Measurements from ENCODE around the gene ADGRF4. TPM values are rescaled to one million over a fixed set of nuclear protein-coding genes. Genes with fewer than 3 reads are reported as not detected.

ADGRF4 gene
- polyA plus RNA-seq, 1 experiment: 0.04 TPM

DNA sequence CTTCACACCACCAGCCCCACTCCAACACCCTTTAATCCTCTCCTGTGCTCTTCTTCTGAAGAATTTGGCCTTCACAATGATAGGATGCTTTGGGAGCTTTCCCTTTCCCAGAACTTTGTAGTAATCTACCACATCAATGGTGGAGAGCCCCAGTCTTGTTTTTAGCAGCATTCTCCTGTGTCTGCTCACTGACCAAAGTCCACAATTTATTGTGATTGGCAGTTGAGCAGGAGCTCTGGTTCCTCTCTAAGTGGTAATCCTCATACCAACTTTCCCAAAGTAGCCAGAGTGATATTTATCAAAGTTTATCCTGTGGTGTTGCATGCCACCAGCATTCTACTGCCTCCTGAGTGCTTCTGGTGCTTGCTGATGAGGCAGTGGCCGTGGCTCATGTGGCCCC is 54.4 kb downstream of the ADGRF4 start:
- TF ChIP-seq, protein P1, sequence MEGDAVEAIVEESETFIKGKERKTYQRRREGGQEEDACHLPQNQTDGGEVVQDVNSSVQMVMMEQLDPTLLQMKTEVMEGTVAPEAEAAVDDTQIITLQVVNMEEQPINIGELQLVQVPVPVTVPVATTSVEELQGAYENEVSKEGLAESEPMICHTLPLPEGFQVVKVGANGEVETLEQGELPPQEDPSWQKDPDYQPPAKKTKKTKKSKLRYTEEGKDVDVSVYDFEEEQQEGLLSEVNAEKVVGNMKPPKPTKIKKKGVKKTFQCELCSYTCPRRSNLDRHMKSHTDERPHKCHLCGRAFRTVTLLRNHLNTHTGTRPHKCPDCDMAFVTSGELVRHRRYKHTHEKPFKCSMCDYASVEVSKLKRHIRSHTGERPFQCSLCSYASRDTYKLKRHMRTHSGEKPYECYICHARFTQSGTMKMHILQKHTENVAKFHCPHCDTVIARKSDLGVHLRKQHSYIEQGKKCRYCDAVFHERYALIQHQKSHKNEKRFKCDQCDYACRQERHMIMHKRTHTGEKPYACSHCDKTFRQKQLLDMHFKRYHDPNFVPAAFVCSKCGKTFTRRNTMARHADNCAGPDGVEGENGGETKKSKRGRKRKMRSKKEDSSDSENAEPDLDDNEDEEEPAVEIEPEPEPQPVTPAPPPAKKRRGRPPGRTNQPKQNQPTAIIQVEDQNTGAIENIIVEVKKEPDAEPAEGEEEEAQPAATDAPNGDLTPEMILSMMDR (IDR thresholded peaks at IDR 0.05; ENCODE audit: insufficient read depth, low read depth, low read length): no peak
- H3K27me3 ChIP-seq (ENCODE audit: control insufficient read depth, insufficient read depth, low read length): no peaks in the 10 kb centered on the region
- CTCF ChIA-PET: no interaction called here
- H3K4me3 ChIP-seq (ENCODE audit: low read depth, low read length): no peak overlapping the region
- POLR2A ChIA-PET: no interaction called here
- no peak for DNase-seq (ENCODE audit: low read depth)
- H3K36me3 ChIP-seq (ENCODE audit: control insufficient read depth, insufficient read depth, low read length): no peaks in the 10 kb centered on the region

DNA sequence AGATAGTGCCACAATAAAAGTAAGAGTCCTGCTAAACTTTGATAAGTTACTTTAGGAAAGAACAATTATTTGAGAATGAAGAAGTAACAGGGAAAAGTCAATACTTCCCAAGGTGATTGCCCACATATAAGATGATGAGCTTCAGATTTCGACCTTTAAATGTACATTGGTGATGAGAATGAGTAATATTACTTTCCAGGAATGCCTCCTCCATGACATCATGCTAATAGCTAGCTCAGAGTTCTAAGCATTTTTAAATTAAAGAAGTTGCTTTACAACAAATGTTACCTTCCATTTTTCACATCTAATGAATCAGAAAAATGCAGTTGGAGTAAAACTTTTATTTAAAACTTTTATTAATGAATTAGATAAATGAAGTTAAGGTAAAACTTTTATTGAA is 61.0 kb downstream of the ADGRF4 start:
- ChIA-PET POLR2A (no interaction called here), CTCF (interaction anchor here (0.6 kb wide), 1 partner anchor 17 kb away, joined by 3 read pairs; no protein-coding TSS in a partner anchor)
- no peak for DNase-seq (ENCODE audit: low read depth)
- no peaks in the 10 kb centered on the region for H3K36me3 ChIP-seq (ENCODE audit: control insufficient read depth, insufficient read depth, low read length)
- H3K4me3 ChIP-seq (ENCODE audit: low read depth, low read length): no peak overlapping the region
- TF ChIP-seq, protein P1 (IDR thresholded peaks at IDR 0.05; ENCODE audit: insufficient read depth, low read depth, low read length): no peak
- no peaks in the 10 kb centered on the region for H3K27me3 ChIP-seq (ENCODE audit: control insufficient read depth, insufficient read depth, low read length)

DNA sequence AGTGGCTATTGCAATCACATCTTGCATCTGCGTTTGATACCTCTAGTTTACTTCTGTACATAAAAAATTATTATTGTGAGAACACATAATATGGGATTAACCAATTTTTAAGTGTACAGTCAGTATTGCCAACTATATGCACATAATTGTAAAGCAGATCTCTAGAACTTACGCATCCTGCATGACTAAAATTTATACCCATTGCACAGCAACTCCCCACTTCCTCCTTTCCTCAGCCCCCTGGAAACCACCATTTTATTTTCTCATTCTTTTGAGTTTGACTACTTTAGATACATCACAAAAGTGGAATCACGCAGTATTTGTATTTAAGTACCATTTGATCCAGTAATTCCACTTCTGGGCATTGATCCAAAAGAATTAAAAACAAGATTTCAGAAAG is 64.1 kb downstream of the ADGRF4 start:
- DNase-seq (ENCODE audit: low read depth): no peak
- no peak overlapping the region for H3K4me3 ChIP-seq (ENCODE audit: low read depth, low read length)
- H3K36me3 ChIP-seq (ENCODE audit: control insufficient read depth, insufficient read depth, low read length): no peaks in the 10 kb centered on the region
- TF ChIP-seq, protein P1 (IDR thresholded peaks at IDR 0.05; ENCODE audit: insufficient read depth, low read depth, low read length): no peak
- POLR2A ChIA-PET: no interaction called here
- CTCF ChIA-PET: no interaction called here
- no peaks in the 10 kb centered on the region for H3K27me3 ChIP-seq (ENCODE audit: control insufficient read depth, insufficient read depth, low read length)

DNA sequence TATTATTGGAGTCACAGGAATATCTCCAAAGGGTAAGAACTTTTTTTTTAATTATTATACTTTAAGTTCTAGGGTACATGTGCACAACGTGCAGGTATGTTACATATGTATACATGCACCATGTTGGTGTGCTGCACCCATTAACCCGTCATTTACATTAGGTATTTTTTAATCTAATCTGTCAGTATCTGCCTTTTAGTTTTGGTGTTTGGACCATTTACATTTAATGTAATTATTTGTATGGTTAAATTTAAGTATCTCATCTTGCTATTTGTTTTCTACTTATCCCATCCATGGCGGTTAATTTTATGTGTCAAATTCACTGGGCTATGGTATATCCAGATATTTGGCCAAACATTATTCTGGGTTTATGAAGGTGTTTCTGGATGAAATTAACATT is 68.1 kb downstream of the ADGRF4 start:
- no peaks in the 10 kb centered on the region for H3K27me3 ChIP-seq (ENCODE audit: control insufficient read depth, insufficient read depth, low read length)
- POLR2A ChIA-PET: no interaction called here
- no peak for DNase-seq (ENCODE audit: low read depth)
- TF ChIP-seq, protein P1 (IDR thresholded peaks at IDR 0.05; ENCODE audit: insufficient read depth, low read depth, low read length): no peak
- H3K36me3 ChIP-seq (ENCODE audit: control insufficient read depth, insufficient read depth, low read length): no peaks in the 10 kb centered on the region
- H3K4me3 ChIP-seq (ENCODE audit: low read depth, low read length): no peak overlapping the region
- CTCF ChIA-PET: interaction anchor here (1.3 kb wide), 1 partner anchor 14 kb away, joined by 4 read pairs; no protein-coding TSS in a partner anchor

DNA sequence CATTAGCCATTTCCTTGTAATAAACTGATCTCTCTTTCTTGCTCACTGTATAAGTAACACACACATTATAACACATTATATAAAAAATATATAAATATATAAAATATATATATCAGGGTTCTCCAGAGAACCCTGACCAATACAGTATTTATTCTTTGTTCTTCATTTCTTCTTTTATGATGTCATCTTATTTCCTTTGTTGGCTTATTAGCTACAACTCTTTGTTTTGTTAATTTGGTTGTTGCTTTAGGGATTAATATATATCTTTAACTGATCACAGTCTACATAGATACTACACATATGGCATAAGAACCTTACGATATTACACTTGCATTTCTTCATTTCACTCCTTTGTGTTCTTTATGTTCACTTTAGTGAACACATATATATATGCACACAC is 68.7 kb downstream of the ADGRF4 start:
- no peak for DNase-seq (ENCODE audit: low read depth)
- Histone ChIP-seq H3K27me3 (ENCODE audit: control insufficient read depth, insufficient read depth, low read length) (no peaks in the 10 kb centered on the region), H3K36me3 (ENCODE audit: control insufficient read depth, insufficient read depth, low read length) (no peaks in the 10 kb centered on the region), H3K4me3 (ENCODE audit: low read depth, low read length) (no peak overlapping the region)
- CTCF ChIA-PET: interaction anchor here (0.6 kb wide), 1 partner anchor 1575 kb away, joined by 4 read pairs; no protein-coding TSS in a partner anchor
- POLR2A ChIA-PET: no interaction called here
- TF ChIP-seq, protein P1 (IDR thresholded peaks at IDR 0.05; ENCODE audit: insufficient read depth, low read depth, low read length): no peak

Measured in BJ (cell line).